ENCODE measurements around the gene DGKI. TPM values are rescaled to one million over a fixed set of nuclear protein-coding genes. Genes with fewer than 3 reads are reported as not detected.

Gene DGKI
- total RNA-seq, 1 experiment from 2014 or later = 0.55 TPM

GRCh38 chr7:137789215-137789882, 57.4 kb downstream of the DGKI start:
- Histone ChIP-seq H3K18ac (ENCODE audit: insufficient read length, low read depth, low read length) (no peak overlapping the region), H2BK20ac (ENCODE audit: low read depth, low read length, poor library complexity, severe bottlenecking) (no peak overlapping the region), H4K8ac (replicated peaks; ENCODE audit: insufficient read length, low read depth, low read length) (no peak overlapping the region), H4K5ac (ENCODE audit: insufficient read length, low read depth, low read length) (no peak overlapping the region), H3K23me2 (ENCODE audit: insufficient read length, low read depth, low read length, poor library complexity, severe bottlenecking) (no peaks in the 10 kb centered on the region), H3K4ac (ENCODE audit: low read depth, low read length) (no peak overlapping the region), H3K14ac (ENCODE audit: insufficient read depth, low read length) (no peak overlapping the region), H3K23ac (ENCODE audit: insufficient read length, low read depth, low read length) (no peak overlapping the region), H2BK120ac (ENCODE audit: low read depth, low read length, poor library complexity, severe bottlenecking) (no peak overlapping the region), H4K91ac (ENCODE audit: insufficient read length, low read depth, low read length) (no peak overlapping the region), H3K27ac (ENCODE audit: insufficient read length, low read depth, low read length) (no peak overlapping the region), H2AK5ac (ENCODE audit: insufficient read length, low read length) (no peak overlapping the region), H3K9ac (ENCODE audit: extremely low read depth, insufficient read length, low read length) (no peak overlapping the region), H2BK12ac (ENCODE audit: insufficient read length, low read depth, low read length) (no peak overlapping the region), H3K56ac (ENCODE audit: insufficient read length, low read depth, low read length) (no peak overlapping the region), H3K79me2 (ENCODE audit: insufficient read depth, low read length) (no peaks in the 10 kb centered on the region), H2BK15ac (ENCODE audit: low read depth, low read length) (no peak overlapping the region), H3K27me3 (ENCODE audit: insufficient read depth, low read length) (no peaks in the 10 kb centered on the region), H4K20me1 (ENCODE audit: control insufficient read depth, insufficient read depth, insufficient read length) (no peaks in the 10 kb centered on the region), H3K79me1 (ENCODE audit: insufficient read depth, low read depth, low read length, poor library complexity, severe bottlenecking) (no peaks in the 10 kb centered on the region), H2AFZ (ENCODE audit: low read length) (no peak overlapping the region), H3K9me3 (ENCODE audit: control insufficient read depth, low read depth, low read length) (no peaks in the 10 kb centered on the region), H3K4me2 (ENCODE audit: insufficient read depth, insufficient read length, low read length) (no peak overlapping the region), H3T11ph (ENCODE audit: low read length) (no peak overlapping the region), H3K4me1 (ENCODE audit: insufficient read depth, low read length) (no peaks in the 10 kb centered on the region), H2BK5ac (ENCODE audit: insufficient read length, low read length) (no peak overlapping the region)
- no peak for TF ChIP-seq CTCF (conservative IDR thresholded peaks at IDR 0.05)
- WGBS (ENCODE audit: extremely low coverage, insufficient read length, low lambda C conversion rate) = no CpG with 5 or more reads among the region's 4 CpGs
- H3K27ac Mint-ChIP-seq = no peak overlapping the region
- no peaks in the 10 kb centered on the region; the same call in none of the 2 replicates for H3K27me3 Mint-ChIP-seq (ENCODE audit: low read depth)
- DNase-seq = no peak
- H3K36me3 Mint-ChIP-seq (ENCODE audit: insufficient read depth in 1 of 3, low read depth in 3 of 3) = peaks cover 0 to 7% (median 0%) of the 10 kb centered on the region in 3 experiments; a peak in 2 of 7 replicates
- H3K4me3 Mint-ChIP-seq = no peak overlapping the region
- H3K4me1 Mint-ChIP-seq = peaks cover 3 to 4% of the 10 kb centered on the region in 2 experiments; a peak in 2 of 4 replicates
- peaks cover 0 to 6% of the 10 kb centered on the region in 2 experiments; a peak in 3 of 5 replicates for H3K9me3 Mint-ChIP-seq
